HG03469 (cell line): ENCODE measurements around the gene SRSF10.
"Not testable (repeated sequence)": the region's sequence is repeated elsewhere in the genome, so short reads cannot be mapped to it uniquely, and the experiment has no call there.

ENCODE experiments used
- ATAC-seq: cut with Tn5 transposase; IDR thresholded peaks from one replicate; pipeline ENCODE4 v1.9.1; 2021; ENCODE audit warnings: mild to moderate bottlenecking, moderate library complexity, moderate number of reproducible peaks; ENCODE audit not compliant: unreplicated experiment

Gene SRSF10

DNA sequence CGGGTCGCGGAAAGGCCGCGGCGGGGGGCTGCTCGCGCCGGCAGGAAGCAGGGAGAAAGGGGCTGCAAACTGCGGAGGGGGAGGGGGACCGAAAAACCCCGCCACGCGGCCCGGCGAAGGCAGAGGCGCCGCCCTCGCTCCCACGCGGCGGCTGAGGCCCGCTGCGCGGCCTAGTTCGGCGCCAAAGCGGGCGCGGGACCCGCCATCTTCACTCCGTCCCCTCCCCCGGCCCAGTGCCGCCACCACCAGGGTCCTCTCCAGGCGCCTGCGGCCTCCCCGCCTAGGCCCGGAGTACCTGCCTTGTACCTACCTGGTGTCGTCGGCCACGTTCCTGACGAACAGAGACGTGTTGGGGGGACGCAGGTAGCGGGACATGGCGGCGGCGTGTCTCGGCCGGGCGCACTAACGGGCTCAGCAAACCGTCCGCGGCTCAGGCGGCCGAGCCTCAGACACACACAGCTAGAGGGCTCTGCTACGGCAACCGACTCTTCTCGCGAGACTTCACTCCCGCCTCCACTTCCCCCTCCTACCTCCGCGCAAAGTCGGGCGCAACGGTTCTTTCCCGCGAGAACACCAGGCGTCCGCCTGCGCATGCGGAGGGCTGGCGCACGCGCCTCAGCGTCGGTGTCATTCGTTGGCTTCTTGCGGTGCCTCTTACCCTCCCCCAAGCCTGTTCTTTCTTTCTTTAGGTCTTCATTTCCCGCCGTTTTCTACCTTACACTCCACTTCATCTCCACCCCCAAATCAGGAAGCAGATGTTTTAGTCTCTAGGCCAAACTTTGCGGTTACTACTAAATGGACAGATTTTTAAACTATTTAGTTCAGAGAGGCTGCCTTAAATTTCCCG lies at the start of gene SRSF10:
Gene SRSF10 (minus strand): TSS at position 447 of the 847 bp plus-strand sequence. CDS start 72 bp downstream, at position 375.
- ATAC-seq = peak; percentile 68

DNA sequence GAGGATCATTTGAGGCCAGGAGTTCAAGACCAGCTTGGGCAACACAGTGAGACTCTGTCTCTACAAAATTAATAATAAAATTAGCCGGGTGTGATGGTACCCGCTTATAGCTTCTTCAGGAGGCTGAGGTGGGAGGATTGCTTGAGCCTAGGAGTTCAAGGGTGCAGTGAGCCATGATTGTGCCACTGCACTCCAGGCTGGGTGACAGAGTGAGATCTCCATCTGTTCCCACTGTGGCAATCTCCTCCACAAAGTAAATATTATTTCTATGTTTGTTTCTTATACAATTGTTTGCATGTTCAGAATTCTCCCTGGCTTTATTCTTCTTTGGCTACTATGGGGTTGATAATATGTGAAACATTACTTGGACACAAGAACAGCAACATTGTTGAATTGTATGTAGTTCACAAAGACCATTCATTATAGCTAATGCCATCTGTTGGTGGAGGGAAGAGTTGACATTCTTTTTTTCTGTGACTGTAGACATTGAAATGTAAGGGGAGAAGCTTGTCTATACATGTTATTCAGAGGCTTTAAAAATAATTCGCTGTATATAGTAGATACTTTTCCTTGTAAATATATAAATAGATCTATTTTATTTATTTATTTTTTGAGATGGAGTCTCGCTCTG lies 47.8 kb upstream of the SRSF10 start:
- ATAC-seq = no peak

- no peak for ATAC-seq
These were observed 42.6 kb upstream of the SRSF10 start for GRCh38 chr1:24022581-24023361.

DNA sequence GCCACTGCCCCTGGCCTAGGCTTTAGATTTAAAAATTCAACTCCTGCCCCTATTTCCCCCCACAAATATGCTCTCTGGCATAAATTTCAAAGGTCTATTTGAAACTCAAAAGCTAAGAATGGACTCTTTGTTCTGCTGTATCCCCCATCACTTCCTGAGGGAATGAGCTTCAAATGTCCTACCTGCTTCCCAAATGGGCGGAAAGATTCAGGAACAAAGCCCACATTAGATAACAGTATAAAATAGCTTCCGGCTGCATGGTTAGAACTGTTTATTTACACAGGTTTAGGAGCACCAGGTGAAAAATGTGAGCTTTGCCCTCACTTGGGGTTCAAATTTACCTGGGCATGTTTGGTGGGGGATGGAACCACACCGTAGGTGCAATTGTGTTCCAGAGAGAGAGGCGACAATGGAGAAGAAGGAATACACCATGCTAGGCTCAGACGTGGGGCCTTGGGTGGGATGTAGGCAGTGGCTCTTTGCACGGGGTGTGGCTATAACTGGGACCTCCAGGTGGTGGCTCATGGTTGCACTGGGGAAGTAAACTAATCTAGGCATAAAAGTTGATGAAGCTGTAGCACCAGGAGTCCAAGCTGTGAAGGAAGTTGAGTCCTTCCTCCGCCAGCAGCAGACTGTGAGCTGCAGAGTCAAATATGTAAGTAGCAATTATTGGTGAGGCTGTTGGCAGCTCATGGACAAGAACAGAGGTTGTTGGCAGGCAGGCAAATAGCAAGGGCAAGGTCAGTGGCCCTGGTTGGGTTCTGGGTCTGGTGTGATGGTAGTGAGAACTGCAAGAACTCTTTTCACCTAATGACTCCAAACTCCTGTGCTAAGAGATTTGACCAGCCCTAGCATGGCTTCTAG lies 41.5 kb upstream of the SRSF10 start:
- ATAC-seq = no peak

DNA sequence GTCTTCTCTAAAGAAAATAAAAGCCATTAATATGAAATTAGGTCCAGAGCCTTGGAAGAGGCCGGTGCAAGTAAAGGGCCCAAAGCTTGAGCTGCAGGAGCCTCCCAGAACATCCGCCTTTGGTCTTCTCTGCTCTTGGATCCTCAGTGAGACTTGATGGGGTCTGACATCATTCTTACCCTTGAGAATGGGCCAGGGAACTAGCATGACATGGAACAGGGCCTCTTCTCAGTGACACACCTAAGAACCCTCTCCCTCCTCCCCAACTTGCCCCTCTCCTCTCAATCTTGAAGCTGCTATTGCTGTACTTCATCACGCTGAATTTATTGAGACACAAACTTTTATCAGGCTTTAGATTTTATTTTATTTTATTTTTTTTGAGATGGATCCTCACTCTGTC lies 40.3 kb upstream of the SRSF10 start:
- ATAC-seq = no peak

DNA sequence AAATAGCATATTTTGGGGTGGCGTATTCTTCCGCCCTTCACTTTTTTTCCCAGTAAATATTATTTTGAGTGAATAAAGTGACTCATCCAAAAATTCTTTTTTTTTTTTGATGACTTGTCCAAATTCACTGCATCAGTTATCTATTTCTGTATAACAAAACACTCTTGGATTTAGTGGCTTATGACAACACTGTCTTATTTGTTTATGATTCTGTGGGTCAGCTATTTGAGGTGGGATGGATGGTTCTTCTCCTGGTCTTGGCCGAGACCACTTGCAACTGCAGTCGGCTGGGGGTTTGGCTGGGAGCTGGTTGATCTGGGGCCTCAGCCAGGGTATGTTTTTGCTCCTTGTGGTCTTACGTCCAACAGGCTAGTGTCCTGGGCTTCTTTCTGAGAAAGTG lies 39.9 kb upstream of the SRSF10 start:
- ATAC-seq = no peak

DNA sequence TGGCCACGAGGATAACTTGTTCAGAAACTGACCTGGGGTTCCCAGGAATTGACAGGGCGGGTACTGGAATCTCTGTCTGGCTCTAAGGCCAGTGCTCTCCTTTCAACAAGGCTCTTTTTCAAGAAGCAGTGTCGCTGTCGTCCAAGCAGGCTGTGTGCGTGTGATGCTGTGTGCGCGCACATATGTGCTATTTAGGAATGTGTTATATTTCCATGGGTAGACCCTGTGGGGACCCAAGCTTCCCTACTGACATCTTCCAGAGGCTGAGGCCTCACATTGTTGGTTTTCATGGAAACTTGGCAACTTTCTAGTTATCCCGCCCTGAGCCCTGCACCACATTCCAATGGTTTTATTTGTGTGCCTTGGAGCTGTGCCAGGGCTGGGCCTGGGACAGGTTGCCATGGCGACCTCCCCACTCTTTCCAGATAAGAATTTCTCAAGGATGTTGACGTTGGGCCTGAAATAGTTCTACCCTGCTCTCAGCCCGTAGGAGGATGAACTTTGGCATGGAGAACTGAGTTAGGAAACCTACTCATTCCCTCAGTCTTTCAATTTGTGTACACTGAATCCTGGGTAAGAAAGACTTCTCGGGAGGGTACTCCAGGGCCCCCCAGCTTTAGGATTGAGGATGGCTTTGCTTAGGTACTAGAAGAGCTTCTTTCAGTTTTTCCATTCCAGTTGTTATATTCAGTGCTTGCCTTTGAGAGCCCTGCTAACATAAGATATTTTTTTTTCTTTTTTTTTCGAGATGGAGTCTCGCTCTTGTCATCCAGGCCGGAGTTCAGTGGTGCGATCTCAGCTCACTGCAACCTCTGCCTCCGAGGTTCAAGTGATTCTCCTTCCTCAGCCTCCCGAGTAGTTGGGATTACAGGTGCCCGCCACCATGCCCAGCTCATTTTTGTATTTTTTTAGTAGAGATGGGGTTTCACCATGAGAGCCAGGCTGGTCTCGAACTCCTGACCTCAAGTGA lies 38.8 kb upstream of the SRSF10 start:
- ATAC-seq = no peak

DNA sequence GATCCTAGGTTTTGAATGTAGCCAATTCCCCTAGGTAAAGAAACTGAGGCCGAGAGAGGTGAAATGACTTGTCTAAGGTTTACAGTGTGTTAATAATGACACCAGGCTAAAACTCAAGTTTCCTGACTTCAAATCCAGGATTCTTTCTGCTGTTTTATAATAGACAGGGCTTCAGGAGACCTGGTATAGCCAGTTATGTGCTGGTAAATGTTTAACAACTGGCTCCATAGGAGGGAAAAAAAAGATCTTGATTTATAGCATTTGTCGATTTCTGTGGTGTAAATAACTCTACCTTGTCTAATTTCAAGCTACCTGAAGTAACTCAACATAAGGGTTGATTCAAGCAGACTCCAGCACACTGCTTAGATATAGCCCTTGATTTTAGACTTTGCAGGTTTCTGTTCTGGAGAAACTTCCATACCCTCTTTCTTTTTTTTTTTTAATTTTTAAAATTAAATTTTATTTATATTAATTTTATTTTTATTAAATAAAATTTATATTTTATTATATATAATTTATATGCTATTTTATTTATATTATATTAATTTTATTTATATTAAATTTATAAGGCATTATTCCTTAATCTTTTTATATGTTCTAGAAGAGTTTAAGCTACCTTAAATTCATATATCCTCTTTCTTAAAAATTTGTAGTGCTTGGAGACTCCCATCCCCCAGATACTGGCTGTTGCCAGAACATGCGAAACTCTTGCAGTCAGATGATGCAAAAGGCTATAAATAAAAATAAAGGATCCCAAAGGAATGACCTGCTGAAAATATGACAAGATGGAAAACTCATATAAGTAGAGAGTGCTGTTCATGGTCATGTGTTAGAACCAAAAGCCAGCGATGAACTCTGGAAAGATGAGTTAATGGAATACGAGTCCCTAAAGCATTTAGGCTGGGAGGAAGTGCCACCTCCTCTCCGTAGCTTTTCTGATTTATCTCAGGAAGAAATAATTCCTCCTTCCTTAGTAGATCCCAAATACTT lies 35.4 kb upstream of the SRSF10 start:
- ATAC-seq = no peak

- ATAC-seq = not testable (repeated sequence)
These were observed 32.8 kb upstream of the SRSF10 start for GRCh38 chr1:24012878-24013277.

DNA sequence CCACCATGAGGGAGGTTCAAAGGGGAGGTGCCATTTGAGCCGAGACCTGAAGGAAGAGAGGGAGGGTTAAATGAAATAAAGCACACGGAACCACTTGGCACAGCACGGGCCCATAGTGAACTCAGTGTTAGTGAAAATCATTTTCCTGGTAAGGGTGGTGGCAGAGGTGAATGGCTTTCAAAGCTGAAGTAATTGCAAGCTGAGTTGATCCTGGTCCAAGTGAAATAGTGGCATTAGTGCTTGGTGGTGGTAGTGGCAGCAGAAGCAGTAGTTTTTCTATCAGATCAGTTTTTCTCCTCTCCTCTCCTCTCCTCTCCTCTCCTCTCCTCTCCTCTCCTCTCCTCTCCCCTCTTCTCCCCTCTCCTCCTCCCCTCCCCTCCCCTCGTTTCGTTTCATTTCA lies 30.5 kb upstream of the SRSF10 start:
- no peak for ATAC-seq

GRCh38 chr1:24009406-24009805 lies 29.3 kb upstream of the SRSF10 start:
- no peak for ATAC-seq

- ATAC-seq = not testable (repeated sequence)
These were observed 28.6 kb upstream of the SRSF10 start for GRCh38 chr1:24008574-24009184.

DNA sequence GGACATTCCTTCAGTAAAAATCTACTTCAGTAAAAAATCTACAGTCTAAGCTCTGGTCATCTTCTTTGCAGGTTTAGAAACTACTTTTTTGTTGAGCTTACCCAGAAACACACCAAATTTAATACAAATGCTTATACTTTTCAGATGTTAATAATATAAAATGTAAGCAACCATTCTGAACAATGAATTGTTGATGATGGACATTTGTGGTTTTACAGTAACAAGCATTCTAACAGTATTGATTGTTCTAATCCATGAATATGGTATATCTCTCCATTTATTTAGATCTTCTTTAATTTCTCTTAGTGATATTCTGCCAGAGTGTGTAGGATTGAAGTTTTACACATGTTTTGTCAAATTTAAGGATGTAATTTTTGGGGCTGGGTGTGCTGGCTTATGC lies 27.0 kb upstream of the SRSF10 start:
- no peak for ATAC-seq

DNA sequence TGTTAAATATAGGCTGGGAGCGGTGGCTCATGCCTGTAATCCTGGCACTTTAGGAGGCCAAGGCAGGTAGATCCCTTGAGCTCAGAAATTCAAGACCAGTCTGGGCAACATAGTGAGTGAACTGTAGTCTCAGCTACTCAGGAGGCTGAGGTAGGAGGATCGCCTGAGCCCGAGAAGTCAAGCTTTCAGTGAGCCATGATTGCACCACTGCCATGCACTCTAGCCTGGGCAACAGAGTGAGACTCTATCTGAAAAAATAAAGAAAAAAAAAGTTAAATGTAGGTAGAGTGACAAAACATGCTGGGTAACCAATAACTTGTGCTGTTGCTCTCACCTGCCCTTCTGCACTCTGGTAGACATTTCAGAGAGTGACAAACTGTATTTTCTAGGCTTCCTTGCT lies 25.0 kb upstream of the SRSF10 start:
- no peak for ATAC-seq

GRCh38 chr1:24004132-24004531 lies 24.0 kb upstream of the SRSF10 start:
- ATAC-seq = no peak

GRCh38 chr1:24003331-24003972 lies 23.3 kb upstream of the SRSF10 start:
- no peak for ATAC-seq

GRCh38 chr1:24002695-24003094 lies 22.6 kb upstream of the SRSF10 start:
- ATAC-seq = no peak
